Stimulated activated CD4-positive, alpha-beta T cell treated with anti-CD3 and anti-CD28 coated beads, Interleukin-1b, Interleukin-23, amount 100 ng/mL, for 1 hour (primary cell): ENCODE measurements around the gene RIOK1.
"Not testable (repeated sequence)": the region's sequence is repeated elsewhere in the genome, so short reads cannot be mapped to it uniquely, and the experiment has no call there.

Source experiments
- DNase-seq, 2 donors: peaks; one replicate each; pipeline ENCODE4 v3.0.0-alpha.2; 2020; ENCODE audit warnings: low read depth in 2 of 2

RIOK1 gene

GRCh38 chr6:7389451-7390225 lies at the start of gene RIOK1, which contains the start of gene CAGE1:
TSS of gene RIOK1 (plus strand) at chr6:7389808. CDS start at chr6:7390003, 195 bp downstream.
TSS of gene CAGE1 (minus strand) at chr6:7389742. CDS start at chr6:7387173, 2,569 bp downstream.
- peak; percentile 81 to 93 for DNase-seq

- DNase-seq: no peak
Observed at GRCh38 chr6:7341271-7341670, 48.3 kb upstream of the RIOK1 start.

GRCh38 chr6:7341989-7342742 lies 47.4 kb upstream of the RIOK1 start:
- no peak for DNase-seq

DNA sequence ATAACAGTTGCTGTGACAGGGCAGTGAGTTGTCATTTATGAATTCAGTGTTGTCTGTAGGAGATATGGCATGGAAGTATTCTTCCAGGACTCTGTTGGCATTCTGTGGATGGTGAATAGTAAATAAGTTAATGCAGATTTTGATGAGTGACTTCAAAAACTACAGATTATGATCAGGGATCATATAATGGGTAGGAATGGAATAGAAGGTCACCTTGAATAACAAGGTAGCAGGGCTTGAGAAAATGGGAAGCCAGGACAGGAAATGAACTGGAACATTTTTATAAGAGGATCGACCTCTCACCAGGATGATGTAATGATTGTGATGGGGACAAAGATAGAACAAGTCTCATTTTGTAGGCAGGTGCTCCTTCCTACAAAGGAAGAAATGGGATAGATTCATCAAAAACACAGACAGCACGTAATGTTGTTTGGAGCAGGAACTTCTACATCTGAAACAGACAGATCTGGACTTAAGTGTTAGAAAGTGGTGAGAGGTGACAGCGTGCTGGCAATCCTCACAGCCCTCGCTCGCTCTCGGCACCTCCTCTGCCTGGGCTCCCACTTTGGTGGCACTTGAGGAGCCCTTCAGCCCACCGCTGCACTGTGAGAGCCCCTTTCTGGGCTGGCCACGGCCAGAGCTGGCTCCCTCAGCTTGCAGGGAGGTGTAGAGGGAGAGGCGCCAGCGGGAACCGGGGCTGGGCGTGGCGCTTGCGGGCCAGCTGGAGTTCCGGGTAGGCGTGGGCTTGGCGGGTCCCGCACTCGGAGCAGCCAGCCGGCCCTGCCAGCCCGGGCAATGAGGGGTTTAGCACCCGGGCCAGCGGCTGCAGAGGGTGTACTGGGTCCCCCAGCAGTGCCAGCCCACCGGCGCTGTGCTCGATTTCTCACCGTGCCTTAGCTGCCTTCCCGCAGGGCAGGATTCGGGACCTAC lies 45.8 kb upstream of the RIOK1 start:
- DNase-seq: no peak

DNA sequence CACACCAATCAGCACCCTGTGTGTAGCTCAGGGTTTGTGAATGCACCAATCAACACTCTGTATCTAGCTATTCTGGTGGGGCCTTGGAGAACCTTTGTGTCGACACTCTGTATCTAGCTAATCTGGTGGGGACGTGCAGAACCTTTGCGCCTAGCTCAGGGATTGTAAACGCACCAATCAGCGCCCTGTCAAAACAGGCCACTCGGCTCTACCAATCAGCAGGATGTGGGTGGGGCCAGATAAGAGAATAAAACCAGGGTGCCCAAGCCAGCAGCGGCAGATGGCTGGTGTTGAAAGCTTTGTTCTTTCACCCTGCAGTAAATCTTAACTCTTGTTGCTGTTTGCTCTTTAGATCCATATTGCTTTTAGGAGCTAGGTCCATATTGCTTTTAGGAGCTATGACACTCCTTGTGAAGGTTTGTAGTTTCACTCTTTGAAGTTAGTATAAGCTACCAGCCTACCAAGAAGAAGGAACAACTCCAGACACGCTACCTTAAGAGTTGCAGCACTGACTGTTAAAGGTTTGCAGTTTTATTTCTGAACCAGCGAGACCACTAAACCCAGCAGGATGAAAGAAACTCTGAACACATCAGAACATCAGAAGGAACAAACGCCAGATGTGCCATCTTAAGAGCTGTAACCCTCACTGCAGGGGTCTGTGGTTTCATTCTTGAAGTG lies 44.7 kb upstream of the RIOK1 start:
- not testable (repeated sequence) for DNase-seq

DNA sequence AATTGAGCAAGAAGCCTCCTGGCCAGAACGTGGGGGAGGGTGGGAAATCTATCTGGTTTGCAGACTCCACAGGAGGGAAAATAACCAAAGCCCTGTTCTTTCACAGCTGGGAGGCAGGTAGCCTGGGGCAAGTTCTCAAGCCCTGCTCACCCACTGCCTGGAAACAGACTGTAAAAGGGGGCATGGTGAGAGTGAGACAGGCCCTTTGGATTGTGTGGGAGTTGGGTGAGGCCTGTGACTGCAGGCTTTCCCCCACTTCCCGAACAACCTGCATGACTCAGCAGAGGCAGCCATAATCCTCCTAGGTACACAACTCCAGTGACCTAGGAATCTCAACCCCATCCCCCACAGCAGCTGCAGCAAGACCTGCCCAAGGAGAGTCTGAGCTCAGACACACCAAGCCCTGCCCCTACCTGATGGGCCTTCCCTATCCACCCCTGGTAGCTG lies 42.0 kb upstream of the RIOK1 start:
- not testable (repeated sequence) for DNase-seq

DNA sequence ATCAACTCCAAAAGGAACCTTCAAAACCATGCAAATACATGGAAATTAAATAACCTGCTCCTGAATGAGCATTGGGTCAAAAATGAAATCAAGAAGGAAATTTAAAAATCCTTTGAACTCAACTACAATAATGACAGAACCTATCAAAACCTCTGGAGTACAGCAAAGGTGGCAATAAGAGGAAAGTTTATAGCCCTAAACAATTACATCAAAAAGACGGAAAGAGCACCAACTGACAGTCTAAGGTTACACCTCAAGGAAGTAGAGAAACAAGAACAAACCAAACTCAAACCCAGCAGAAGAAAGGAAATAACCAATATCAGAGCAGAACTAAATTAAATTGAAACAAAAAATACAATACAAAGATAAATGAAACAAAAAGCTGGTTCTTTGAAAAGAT lies 39.0 kb upstream of the RIOK1 start:
- not testable (repeated sequence) for DNase-seq

DNA sequence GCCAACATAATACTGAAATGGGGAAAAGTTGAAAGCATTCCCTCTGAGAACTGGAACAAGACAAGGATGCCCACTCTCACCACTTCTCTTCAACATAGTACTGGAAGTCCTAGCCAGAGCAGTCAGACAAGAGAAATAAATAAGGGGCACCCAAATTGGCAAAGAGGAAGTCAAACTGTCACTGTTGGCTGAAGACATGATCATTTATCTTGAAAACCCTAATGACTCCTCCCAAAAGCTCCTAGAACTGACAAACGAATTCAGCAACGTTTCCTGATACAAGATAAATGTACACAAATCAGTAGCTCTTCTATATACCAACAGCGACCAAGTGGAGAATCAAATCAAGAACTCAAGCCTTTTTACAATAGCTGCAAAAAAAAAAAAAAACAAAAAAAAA lies 37.7 kb upstream of the RIOK1 start:
- not testable (repeated sequence) for DNase-seq

DNA sequence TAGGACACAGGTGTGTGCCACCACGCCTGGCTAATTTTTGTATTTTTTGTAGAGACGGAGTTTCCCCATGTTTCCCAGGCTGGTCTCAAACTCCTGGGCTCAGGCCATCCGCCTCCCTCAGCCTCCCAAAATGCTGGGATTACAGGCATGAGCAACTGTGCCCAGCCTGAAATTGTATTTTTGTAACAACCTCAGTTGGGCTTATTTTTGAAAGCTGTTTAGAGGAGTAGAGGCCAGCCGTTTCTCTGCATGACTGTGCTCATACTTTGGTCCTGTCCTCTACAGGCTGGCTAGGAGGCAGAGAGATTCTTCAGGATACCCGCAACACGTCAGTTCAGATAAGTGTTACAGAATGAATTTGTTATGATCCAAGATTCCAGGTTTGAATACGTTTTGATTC lies 22.2 kb upstream of the RIOK1 start:
- DNase-seq: no peak

DNA sequence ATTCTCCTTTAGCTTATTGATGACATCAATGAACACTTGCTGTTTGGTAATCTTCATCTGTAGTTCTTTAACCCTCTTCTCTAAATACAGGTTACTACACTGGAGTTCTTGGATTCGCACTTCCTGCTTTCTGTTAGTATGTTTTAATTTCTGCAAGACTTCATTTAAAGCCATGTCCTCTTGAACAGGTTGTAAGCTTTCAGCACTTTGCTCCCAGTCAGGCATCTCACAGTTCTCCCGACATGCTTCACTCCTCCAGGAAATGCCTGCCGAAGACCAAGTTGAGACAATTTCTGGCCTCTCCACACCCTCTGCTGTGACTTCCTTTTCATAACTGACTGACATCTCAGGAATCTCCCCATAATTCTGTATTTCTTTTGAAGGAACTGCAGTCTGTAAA lies 15.9 kb upstream of the RIOK1 start:
- no peak for DNase-seq

GRCh38 chr6:7377961-7378360 lies 11.6 kb upstream of the RIOK1 start:
- no peak for DNase-seq

- no peak for DNase-seq
Observed at GRCh38 chr6:7378740-7379139, 10.9 kb upstream of the RIOK1 start.

GRCh38 chr6:7381092-7381491 lies 8.5 kb upstream of the RIOK1 start:
- DNase-seq: no peak

- no peak for DNase-seq
Observed at GRCh38 chr6:7389162-7389450, 502 bp upstream of the RIOK1 start.

- DNase-seq: peak in 1 of 2 donors; percentile 0
Observed at GRCh38 chr6:7390226-7390878, 744 bp downstream of the RIOK1 start.

DNA sequence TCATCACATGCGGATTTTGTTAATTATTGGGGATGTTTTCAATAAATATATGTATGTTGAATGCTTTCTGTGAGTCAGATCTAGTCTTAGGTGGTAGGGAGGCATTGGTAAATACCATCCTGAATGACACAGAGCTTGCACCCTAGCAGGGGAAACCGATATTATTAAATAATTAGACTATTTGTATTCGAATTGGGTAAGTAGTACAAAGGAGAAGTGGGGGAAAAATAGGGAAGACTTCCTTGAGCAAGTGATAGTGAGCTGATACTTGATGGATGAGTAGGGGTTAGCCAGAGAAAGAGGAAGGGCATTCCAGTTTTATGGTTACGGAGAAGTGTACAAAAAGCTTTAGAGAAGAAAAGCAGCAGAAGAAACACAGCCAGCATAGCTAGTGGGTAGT lies 1.5 kb downstream of the RIOK1 start:
- DNase-seq: no peak

- DNase-seq: no peak
Observed at GRCh38 chr6:7392402-7392801, 2.8 kb downstream of the RIOK1 start.

DNA sequence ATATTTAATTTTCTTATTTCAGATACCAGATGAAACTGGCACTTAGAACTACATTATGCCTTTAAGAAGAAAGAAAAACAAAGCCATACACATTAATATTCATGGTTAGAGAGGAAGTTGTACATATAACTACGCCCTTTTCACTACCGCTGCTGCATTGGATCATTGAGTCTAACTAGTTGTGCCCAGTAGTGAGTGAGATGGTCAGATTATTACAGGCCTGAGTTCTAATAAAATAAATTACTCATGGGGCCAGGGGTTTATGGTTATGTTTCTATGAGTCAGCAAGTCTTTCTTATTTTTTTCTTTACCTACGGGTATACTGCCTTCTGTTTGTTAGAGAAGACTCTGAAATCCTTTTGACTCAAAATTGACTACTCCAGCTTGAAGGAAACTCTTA lies 11.5 kb downstream of the RIOK1 start:
- DNase-seq: no peak

GRCh38 chr6:7402716-7403115 lies 13.1 kb downstream of the RIOK1 start:
- DNase-seq: no peak

DNA sequence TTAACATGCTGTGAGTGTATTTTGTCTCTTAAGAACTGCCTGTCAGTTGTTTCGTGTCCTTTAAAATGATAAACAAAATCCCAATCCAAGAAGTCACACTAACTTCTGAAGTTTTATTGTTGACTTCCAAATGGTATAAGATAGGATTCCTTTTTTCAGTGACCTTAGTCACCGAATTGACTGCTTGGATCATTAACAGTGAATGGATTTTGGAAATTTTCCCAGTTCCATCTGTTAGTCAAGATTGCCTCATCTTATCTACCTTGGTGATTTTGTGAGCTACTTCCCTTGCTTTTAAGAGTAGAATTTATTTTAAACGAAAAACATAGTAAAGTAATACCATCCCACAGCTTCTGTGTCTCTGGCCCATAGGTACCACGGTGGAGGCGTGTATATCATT lies 14.9 kb downstream of the RIOK1 start:
- DNase-seq: no peak

- DNase-seq: no peak
Observed at GRCh38 chr6:7406743-7407142, 17.1 kb downstream of the RIOK1 start.
